Measurements from ENCODE around the gene CYP4F2.
"Not testable (repeated sequence)": the region's sequence is repeated elsewhere in the genome, so short reads cannot be mapped to it uniquely, and the experiment has no call there.

CYP4F2 gene

GRCh38 chr19:15850385-15850784 is 47.5 kb downstream of the CYP4F2 start:
- no peak for TF ChIP-seq POLR2A (IDR thresholded peaks at IDR 0.05; ENCODE audit: low read depth, low read length)
- DNase-seq (ENCODE audit: insufficient read length, low spot score) (no peak), FAIRE-seq (no peak)

- FAIRE-seq: no peak
- no peak for DNase-seq (ENCODE audit: insufficient read length, low spot score)
- TF ChIP-seq POLR2A (IDR thresholded peaks at IDR 0.05; ENCODE audit: low read depth, low read length): no peak
These were observed 51.0 kb downstream of the CYP4F2 start for GRCh38 chr19:15846923-15847322.

GRCh38 chr19:15843894-15844222 is 54.0 kb downstream of the CYP4F2 start:
- not testable (repeated sequence) for DNase-seq (ENCODE audit: insufficient read length, low spot score); FAIRE-seq

- DNase-seq (ENCODE audit: insufficient read length, low spot score): no peak
- FAIRE-seq: no peak
- TF ChIP-seq POLR2A (IDR thresholded peaks at IDR 0.05; ENCODE audit: low read depth, low read length): no peak
These were observed 54.5 kb downstream of the CYP4F2 start for GRCh38 chr19:15843203-15843893.

- TF ChIP-seq POLR2A (IDR thresholded peaks at IDR 0.05; ENCODE audit: low read depth, low read length): no peak
- FAIRE-seq: no peak
These were observed 55.9 kb downstream of the CYP4F2 start for GRCh38 chr19:15841875-15842569.

GRCh38 chr19:15840833-15841232 is 57.0 kb downstream of the CYP4F2 start:
- FAIRE-seq: no peak

More at GRCh38 chr19:15841875-15842569, 55.9 kb downstream of the CYP4F2 start:
- DNase-seq (ENCODE audit: insufficient read length, low spot score): no peak

GRCh38 chr19:15839888-15840287 is 58.0 kb downstream of the CYP4F2 start:
- not testable (repeated sequence) for FAIRE-seq; DNase-seq (ENCODE audit: insufficient read length, low spot score)

More at GRCh38 chr19:15840833-15841232, 57.0 kb downstream of the CYP4F2 start:
- no peak for DNase-seq (ENCODE audit: insufficient read length, low spot score)
- no peak for TF ChIP-seq POLR2A (IDR thresholded peaks at IDR 0.05; ENCODE audit: low read depth, low read length)

- no peak for DNase-seq (ENCODE audit: insufficient read length, low spot score)
- TF ChIP-seq POLR2A (IDR thresholded peaks at IDR 0.05; ENCODE audit: low read depth, low read length): no peak
- no peak for FAIRE-seq
These were observed 59.5 kb downstream of the CYP4F2 start for GRCh38 chr19:15838351-15838750.

GRCh38 chr19:15837221-15837731 is 60.6 kb downstream of the CYP4F2 start:
- FAIRE-seq (no peak), DNase-seq (ENCODE audit: insufficient read length, low spot score) (no peak)
- no peak for TF ChIP-seq POLR2A (IDR thresholded peaks at IDR 0.05; ENCODE audit: low read depth, low read length)

GRCh38 chr19:15836330-15837220 is 61.3 kb downstream of the CYP4F2 start:
- peak; percentile 73 for TF ChIP-seq POLR2A (IDR thresholded peaks at IDR 0.05; ENCODE audit: low read depth, low read length)
- FAIRE-seq (no peak), DNase-seq (ENCODE audit: insufficient read length, low spot score) (peak; percentile 80)

GRCh38 chr19:15835565-15836329 is 62.1 kb downstream of the CYP4F2 start:
- peak; percentile 11 for FAIRE-seq
- DNase-seq (ENCODE audit: insufficient read length, low spot score): not testable (repeated sequence)

- not testable (repeated sequence) for DNase-seq (ENCODE audit: insufficient read length, low spot score); FAIRE-seq
These were observed 63.6 kb downstream of the CYP4F2 start for GRCh38 chr19:15834232-15834631.

- no peak for FAIRE-seq
- TF ChIP-seq POLR2A (IDR thresholded peaks at IDR 0.05; ENCODE audit: low read depth, low read length): no peak
These were observed 66.2 kb downstream of the CYP4F2 start for GRCh38 chr19:15831626-15832025.

GRCh38 chr19:15829786-15830185 is 68.1 kb downstream of the CYP4F2 start:
- no peak for FAIRE-seq
- DNase-seq (ENCODE audit: insufficient read length, low spot score): no peak
- no peak for TF ChIP-seq POLR2A (IDR thresholded peaks at IDR 0.05; ENCODE audit: low read depth, low read length)

More at GRCh38 chr19:15831626-15832025, 66.2 kb downstream of the CYP4F2 start:
- no peak for DNase-seq (ENCODE audit: insufficient read length, low spot score)
